Naive thymus-derived CD4-positive, alpha-beta T cell (primary cell): ENCODE measurements around the gene PSENEN. TPM values are rescaled to one million over a fixed set of nuclear protein-coding genes. Genes with fewer than 3 reads are reported as not detected.

Source experiments
- ATAC-seq: fragments of 150-1000 bp; cut with Tn5 transposase; 2 replicates; pipeline ENCODE4 v1.10.0; 2021; ENCODE audit warnings: mild to moderate bottlenecking, moderate library complexity
- CTCF ChIA-PET: fragments of 350-600 bp; sonication (Branson Sonifier 250); formaldehyde crosslinking; loops from one replicate; lab custom pipeline; 2021; ENCODE audit warnings: antibody characterized with exemption; lab: Charles Lee
- POLR2A ChIA-PET: fragments of 350-600 bp; sonication (Branson Sonifier 250); formaldehyde crosslinking; loops from one replicate; lab custom pipeline; 2021; ENCODE audit warnings: antibody characterized with exemption, inconsistent platforms; lab: Charles Lee
- DNase-seq, 9 donors: peaks; one replicate each; pipeline versions ENCODE4 v3.0.0 to v3.0.0-alpha.2; 2020 to 2022; ENCODE audit warnings: mixed read lengths in 1 of 9
- H3K27ac ChIP-seq: one replicate; pipeline ENCODE4 v1.7.0; 2013; ENCODE audit warnings: mild to moderate bottlenecking, low read depth, low read length, moderate library complexity
- H3K27me3 ChIP-seq, 2 donors: one replicate each; pipeline ENCODE4 v1.7.0; 2013; ENCODE audit warnings: low read length in 2 of 2, mild to moderate bottlenecking in 2 of 2, moderate library complexity in 2 of 2; ENCODE audit not compliant: control insufficient read depth in 2 of 2, insufficient read depth in 2 of 2
- H3K36me3 ChIP-seq, 3 experiments: 1 replicate in 2 of 3; 2 replicates in 1 of 3; pipeline ENCODE4 v1.7.0; 2013; ENCODE audit warnings: low read length in 3 of 3, mild to moderate bottlenecking in 3 of 3, moderate library complexity in 1 of 3; ENCODE audit not compliant: insufficient read depth in 3 of 3, control insufficient read depth in 2 of 3
- H3K4me1 ChIP-seq, 2 donors: one replicate each; pipeline ENCODE4 v1.7.0; 2013; ENCODE audit warnings: low read length in 2 of 2, mild to moderate bottlenecking in 2 of 2, moderate library complexity in 1 of 2; ENCODE audit not compliant: control insufficient read depth in 2 of 2, insufficient read depth in 2 of 2
- H3K4me3 ChIP-seq: 2 replicates; pipeline ENCODE4 v1.7.0; 2013; ENCODE audit warnings: mild to moderate bottlenecking, low read length
- H3K9me3 ChIP-seq, 3 experiments: 1 replicate in 2 of 3; 2 replicates in 1 of 3; pipeline ENCODE4 v1.7.0; 2013; ENCODE audit warnings: low read length in 3 of 3; ENCODE audit not compliant: control insufficient read depth in 2 of 3
- H3K27ac Mint-ChIP-seq, 9 donors: one replicate each; pipeline ENCODE4 v1.8.0; 2020 to 2022; ENCODE audit warnings: mixed read lengths in 9 of 9, mild to moderate bottlenecking in 8 of 9, moderate library complexity in 5 of 9, inconsistent platforms in 2 of 9
- H3K27me3 Mint-ChIP-seq, 5 donors: one replicate each; pipeline ENCODE4 v1.8.0; 2021 to 2022; ENCODE audit warnings: mixed read lengths in 5 of 5, mild to moderate bottlenecking in 1 of 5
- H3K36me3 Mint-ChIP-seq, 5 donors: one replicate each; pipeline ENCODE4 v1.8.0; 2020 to 2022; ENCODE audit warnings: mixed read lengths in 5 of 5, mild to moderate bottlenecking in 3 of 5, inconsistent platforms in 1 of 5
- H3K4me1 Mint-ChIP-seq, 7 donors: one replicate each; pipeline ENCODE4 v1.8.0; 2020 to 2022; ENCODE audit warnings: mixed read lengths in 7 of 7, mild to moderate bottlenecking in 3 of 7, inconsistent platforms in 1 of 7
- H3K4me3 Mint-ChIP-seq, 10 donors: one replicate each; pipeline ENCODE4 v1.8.0; 2020 to 2022; ENCODE audit warnings: mild to moderate bottlenecking in 10 of 10, mixed read lengths in 10 of 10, moderate library complexity in 6 of 10, inconsistent platforms in 2 of 10
- H3K9me3 Mint-ChIP-seq, 11 donors: one replicate each; pipeline ENCODE4 v1.8.0; 2020 to 2022; ENCODE audit warnings: mixed read lengths in 11 of 11, mild to moderate bottlenecking in 4 of 11, inconsistent platforms in 1 of 11, moderate library complexity in 1 of 11
- intact Hi-C, 2 donors: fragments of 100-400 bp; cut with micrococcal nuclease; formaldehyde crosslinking; loops; one replicate each; pipeline ENCODE4 v1.15.1; 2023
- polyA plus RNA-seq, 2 donors: library from polyadenylated mRNA; unstranded; fragments of 300-500 nt; fragmentation: Illumina TruSeq; gene quantifications; one replicate each; pipeline ENCODE4 v1.2.3, GENCODE V29; 2021
- total RNA-seq, 6 experiments: library from RNA in 5 of 6; stranded (reverse) in 5 of 6; gene quantifications; 1 replicate in 5 of 6; 2 replicates in 1 of 6; pipeline ENCODE4 v1.2.3 and lab custom pipeline; 2021 to 2026

Gene PSENEN
- total and polyA plus RNA-seq, 7 experiments from 2014 or later = 20.4 to 79.1 (median 33.9) TPM

- Mint-ChIP-seq H3K4me3 (peak within 1 kb of the TSS in 3 of 10 donors; percentile 26 to 59 (median 41)), H3K36me3 (peaks cover 0 to 2% (median 0%) of the 10 kb centered on the region in 5 donors), H3K9me3 (peaks cover 0 to 3% (median 0%) of the 10 kb centered on the region in 11 donors), H3K27me3 (peaks cover 0 to 4% (median 0%) of the 10 kb centered on the region in 5 donors), H3K27ac (no peak within 1 kb of the TSS), H3K4me1 (peaks cover 5 to 14% (median 6%) of the 10 kb centered on the region in 7 donors)
- Histone ChIP-seq H3K27me3 (no peaks in the 10 kb centered on the region), H3K27ac (no peak within 1 kb of the TSS), H3K4me1 (no peaks in the 10 kb centered on the region), H3K4me3 (no peak within 1 kb of the TSS), H3K36me3 (no peaks in the 10 kb centered on the region), H3K9me3 (no peaks in the 10 kb centered on the region)
- ATAC-seq = no peak
- DNase-seq = no peak
- ChIA-PET POLR2A (interaction anchor here (1.5 kb wide), 1 partner anchor 36 kb away, joined by 3 read pairs; no protein-coding TSS in a partner anchor), CTCF (interaction anchor here (1.2 kb wide), 1 partner anchor 10 kb away, joined by 4 read pairs; no protein-coding TSS in a partner anchor)
- intact Hi-C loops = loop anchor here in 1 of 2 donors (5.0 kb wide), 2 partner anchors 57 to 348 kb away; partner anchors contain the start of genes COX6B1, THAP8 and WDR62
Measured at GRCh38 chr19:35704218-35704617, 41.2 kb upstream of the PSENEN start, which contains the start of gene ZBTB32. ZBTB32 (plus strand) TSS chr19:35704558; CDS start chr19:35714627, 10,069 bp downstream.

DNA sequence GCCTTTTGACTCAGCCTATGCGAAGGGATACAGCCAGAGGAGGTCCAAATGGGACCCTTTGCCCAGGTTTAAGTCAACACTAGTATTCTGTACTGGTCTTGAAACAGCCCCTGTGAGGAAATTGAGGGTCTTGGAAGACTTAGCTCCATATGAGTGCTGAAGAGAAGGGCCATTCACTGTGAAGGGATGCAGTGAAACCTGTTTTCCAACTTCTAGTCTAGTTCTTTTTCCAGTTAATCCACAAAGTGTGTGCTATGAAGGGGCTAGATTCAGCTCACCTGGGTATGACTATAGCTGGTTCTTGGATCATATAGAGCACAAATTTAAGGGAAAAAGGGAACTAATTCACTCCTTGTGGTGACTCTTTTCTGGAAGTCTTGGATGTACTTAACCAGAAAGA is 37.1 kb upstream of the PSENEN start:
- POLR2A ChIA-PET = interaction anchor here (1.1 kb wide), 2 partner anchors 13 to 36 kb away, joined by 3 read pairs; no protein-coding TSS in a partner anchor
- H3K9me3 Mint-ChIP-seq = no peaks in the 10 kb centered on the region

GRCh38 chr19:35710784-35711723 is 34.4 kb upstream of the PSENEN start:
- ATAC-seq (no peak), DNase-seq (peak in 1 of 9 donors; percentile 70)
- Mint-ChIP-seq H3K4me1 (peaks cover 31 to 61% (median 42%) of the 10 kb centered on the region in 7 donors), H3K27me3 (no peaks in the 10 kb centered on the region), H3K27ac (peak overlapping the region in 3 of 9 donors; percentile 39 to 97 (median 66)), H3K9me3 (no peaks in the 10 kb centered on the region), H3K36me3 (peaks cover 0 to 5% (median 0%) of the 10 kb centered on the region in 5 donors), H3K4me3 (peak overlapping the region in 3 of 10 donors; percentile 13 to 79 (median 51))
- POLR2A ChIA-PET = interaction anchor here (0.5 to 3.9 kb wide), 4 partner anchors 9 to 45 kb away, joined by 3 to 20 read pairs (median 4); partner anchors contain the start of gene HSPB6
- intact Hi-C loops = loop anchor here in 1 of 2 donors (1.0 kb wide), 1 partner anchor 9 kb away; no protein-coding TSS in a partner anchor
- CTCF ChIA-PET = interaction anchor here (0.7 to 1.7 kb wide), 2 partner anchors 11 to 367 kb away, joined by 3 to 4 read pairs; no protein-coding TSS in a partner anchor
- Histone ChIP-seq H3K27me3 (no peaks in the 10 kb centered on the region), H3K4me1 (peaks cover 24 to 50% of the 10 kb centered on the region in 2 donors), H3K4me3 (no peak overlapping the region), H3K36me3 (no peaks in the 10 kb centered on the region), H3K9me3 (no peaks in the 10 kb centered on the region), H3K27ac (no peak overlapping the region)

More for the DNA sequence above, 37.1 kb upstream of the PSENEN start:
- Histone ChIP-seq H3K36me3 (no peaks in the 10 kb centered on the region), H3K27ac (no peak overlapping the region), H3K9me3 (no peaks in the 10 kb centered on the region), H3K4me3 (no peak overlapping the region), H3K27me3 (no peaks in the 10 kb centered on the region), H3K4me1 (peaks cover 10 to 28% of the 10 kb centered on the region in 2 donors)
- intact Hi-C loops = no loop called here
- Mint-ChIP-seq H3K4me1 (peaks cover 13 to 35% (median 19%) of the 10 kb centered on the region in 7 donors), H3K27me3 (no peaks in the 10 kb centered on the region), H3K36me3 (peaks cover 0 to 1% (median 0%) of the 10 kb centered on the region in 5 donors), H3K4me3 (no peak overlapping the region), H3K27ac (peak overlapping the region in 1 of 9 donors; percentile 9)
- CTCF ChIA-PET = interaction anchor here (0.6 to 1.3 kb wide), 2 partner anchors 14 to 204 kb away, joined by 3 to 4 read pairs; no protein-coding TSS in a partner anchor
- ATAC-seq (no peak), DNase-seq (no peak)

GRCh38 chr19:35712567-35713505 is 32.6 kb upstream of the PSENEN start:
- peak overlapping the region; percentile 23 for H3K4me3 ChIP-seq
- ATAC-seq (no peak), DNase-seq (peak in 2 of 9 donors; percentile 51 to 79)
- Mint-ChIP-seq H3K36me3 (peaks cover 0 to 10% (median 0%) of the 10 kb centered on the region in 5 donors), H3K4me1 (peaks cover 40 to 67% (median 50%) of the 10 kb centered on the region in 7 donors), H3K4me3 (peak overlapping the region in 9 of 10 donors; percentile 23 to 97 (median 60)), H3K27me3 (no peaks in the 10 kb centered on the region), H3K27ac (peak overlapping the region; percentile 4 to 97 (median 75)), H3K9me3 (no peaks in the 10 kb centered on the region)
- ChIA-PET CTCF (interaction anchor here (0.6 to 3.2 kb wide), 3 partner anchors 11 to 18 kb away, joined by 4 to 11 read pairs (median 4); no protein-coding TSS in a partner anchor), POLR2A (interaction anchor here (0.7 to 3.9 kb wide), 5 partner anchors 11 to 30 kb away, joined by 3 to 20 read pairs (median 4); no protein-coding TSS in a partner anchor)
- no peaks in the 10 kb centered on the region for H3K9me3 ChIP-seq
- no peaks in the 10 kb centered on the region for H3K27me3 ChIP-seq
- peaks cover 27 to 55% of the 10 kb centered on the region in 2 donors for H3K4me1 ChIP-seq
- intact Hi-C loops = no loop called here
- no peaks in the 10 kb centered on the region for H3K36me3 ChIP-seq
- H3K27ac ChIP-seq = peak overlapping the region; percentile 56

DNA sequence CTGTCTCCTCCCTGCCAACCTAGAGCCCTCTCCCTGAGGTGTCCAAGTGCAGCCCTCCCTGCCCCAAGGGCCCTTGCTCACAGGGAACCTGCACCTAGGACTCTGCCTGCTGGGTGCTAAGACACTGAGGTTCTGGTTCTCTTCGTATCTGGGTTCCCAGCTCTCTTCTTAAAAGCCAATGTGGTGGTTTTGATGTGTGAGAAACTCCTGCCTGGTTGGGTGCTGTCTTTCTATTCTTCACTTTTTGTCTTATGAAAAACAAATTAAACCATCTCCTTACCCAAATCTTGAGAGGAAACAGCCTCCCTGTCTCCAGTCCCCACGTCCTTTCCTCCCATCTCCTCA is 32.0 kb upstream of the PSENEN start:
- ATAC-seq (no peak), DNase-seq (peak in 4 of 9 donors; percentile 14 to 59 (median 24))
- Mint-ChIP-seq H3K4me1 (peaks cover 40 to 67% (median 51%) of the 10 kb centered on the region in 7 donors), H3K9me3 (no peaks in the 10 kb centered on the region), H3K36me3 (peaks cover 0 to 10% (median 0%) of the 10 kb centered on the region in 5 donors), H3K27me3 (no peaks in the 10 kb centered on the region), H3K27ac (peak overlapping the region in 8 of 9 donors; percentile 26 to 97 (median 74)), H3K4me3 (peak overlapping the region in 9 of 10 donors; percentile 9 to 97 (median 60))
- H3K36me3 ChIP-seq = no peaks in the 10 kb centered on the region
- intact Hi-C loops = no loop called here
- H3K27me3 ChIP-seq = no peaks in the 10 kb centered on the region
- H3K9me3 ChIP-seq = no peaks in the 10 kb centered on the region
- ChIA-PET POLR2A (interaction anchor here (0.7 to 3.9 kb wide), 4 partner anchors 11 to 27 kb away, joined by 3 to 20 read pairs (median 6); no protein-coding TSS in a partner anchor), CTCF (interaction anchor here (0.6 to 3.2 kb wide), 3 partner anchors 11 to 19 kb away, joined by 4 to 11 read pairs (median 4); no protein-coding TSS in a partner anchor)
- peak overlapping the region; percentile 56 for H3K27ac ChIP-seq
- H3K4me1 ChIP-seq = peaks cover 27 to 55% of the 10 kb centered on the region in 2 donors
- H3K4me3 ChIP-seq = peak overlapping the region; percentile 23
